GM12878 (cell line): ENCODE data around the gene DNAJC4. TPM values are rescaled to one million over a fixed set of nuclear protein-coding genes. Genes with fewer than 3 reads are reported as not detected.

ENCODE experiments used
- ATF7 ChIP-seq: fragments of 450-650 bp; IDR thresholded peaks from 2 replicates; pipeline ENCODE4 v1.6.1; 2016; ENCODE audit warnings: low read depth, mild to moderate bottlenecking
- BRCA1 ChIP-seq: IDR thresholded peaks from 2 replicates; pipeline ENCODE4 v1.6.1; 2011; ENCODE audit warnings: low read depth, low read length, improper control_type of control experiment
- CHD1 ChIP-seq: IDR thresholded peaks from 2 replicates; pipeline ENCODE4 v1.6.1; 2012; ENCODE audit warnings: low read depth, low read length, improper control_type of control experiment
- FOS ChIP-seq: IDR thresholded peaks from 3 replicates; pipeline ENCODE4 v1.6.1; 2011; ENCODE audit warnings: borderline replicate concordance; ENCODE audit not compliant: insufficient read length; ENCODE audit errors: extremely low read depth
- HCFC1 ChIP-seq: fragments of 150-350 bp; IDR thresholded peaks from 2 replicates; pipeline ENCODE4 v1.6.1; 2014; ENCODE audit warnings: low read length
- NRF1 ChIP-seq: conservative IDR thresholded peaks from 2 replicates; pipeline ENCODE4 v1.6.1; 2011; ENCODE audit warnings: mild to moderate bottlenecking, low read depth, low read length, improper control_type of control experiment
- PAX5 ChIP-seq: IDR thresholded peaks from 2 replicates; pipeline ENCODE4 v1.6.1; 2011; ENCODE audit warnings: low read depth, low read length, borderline replicate concordance
- POLR2AphosphoS2 ChIP-seq: IDR thresholded peaks from 2 replicates; pipeline ENCODE4 v1.6.1; 2011; ENCODE audit warnings: low read depth, mild to moderate bottlenecking, low read length, improper control_type of control experiment, moderate library complexity
- POLR2AphosphoS5 ChIP-seq: IDR thresholded peaks from 2 replicates; pipeline ENCODE4 v1.6.1; 2011; ENCODE audit warnings: mild to moderate bottlenecking, low read length, inconsistent platforms
- RCOR1 ChIP-seq: conservative IDR thresholded peaks from 2 replicates; pipeline ENCODE4 v1.6.1; 2012; ENCODE audit warnings: low read depth, low read length, improper control_type of control experiment
- RELB ChIP-seq: fragments of 450-650 bp; IDR thresholded peaks from 2 replicates; pipeline ENCODE4 v1.6.1; 2017; ENCODE audit warnings: low read depth, mild to moderate bottlenecking, moderate library complexity
- ZBTB40 ChIP-seq: fragments of 450-650 bp; IDR thresholded peaks from 2 replicates; pipeline ENCODE4 v1.6.1; 2016; ENCODE audit warnings: mild to moderate bottlenecking, moderate library complexity, borderline replicate concordance
- polyA plus RNA-seq, 11 experiments: library from polyadenylated mRNA; depleted of rRNA in 4 of 11; unstranded in 6 of 11; stranded (reverse) in 5 of 11; fragments of >200 nt; fragmentation: Nextera tagmentation in 4 of 11; fragmentation: Illumina TruSeq in 1 of 11; extraction: Ambion mirVana in 4 of 11; extraction: Trizol in 1 of 11; gene quantifications; 1 replicate in 1 of 11; 2 replicates in 10 of 11; pipeline versions ENCODE4 v1.2.1 to v1.2.3, GENCODE V29; 2011 to 2016; ENCODE audit warnings: inconsistent platforms in 2 of 11, missing spikeins in 2 of 11, low read depth in 1 of 11
- total RNA-seq, 4 experiments: library from RNA; depleted of rRNA in 3 of 4; stranded (reverse); fragments of >200 nt in 3 of 4; fragmentation: Illumina TruSeq in 1 of 4; extraction: Trizol in 1 of 4; gene quantifications; 2 replicates each; pipeline versions ENCODE4 v1.2.1 to v1.2.3, GENCODE V29; 2013 to 2021
- TF ChIP-seq, protein P1 (sequence below): fragments of 450-650 bp; IDR thresholded peaks from 2 replicates; pipeline ENCODE4 v1.6.1; 2018; ENCODE audit warnings: borderline replicate concordance, mild to moderate bottlenecking; ENCODE audit not compliant: partially characterized antibody
- TF ChIP-seq, protein P2 (sequence below): IDR thresholded peaks from 2 replicates; pipeline ENCODE4 v1.6.1; 2012; ENCODE audit warnings: low read length, inconsistent platforms
- TF ChIP-seq, protein P3 (sequence below): fragments of 450-650 bp; IDR thresholded peaks from 2 replicates; pipeline ENCODE4 v1.6.1; 2017; ENCODE audit warnings: mild to moderate bottlenecking, moderate library complexity

DNAJC4 gene
- total and polyA plus RNA-seq, 10 of the 15 experiments (the other 5 are each of a cell fraction or from before 2014, with no cell fraction given) = 3.7 to 64.9 (median 30.1) TPM

GRCh38 chr11:64206457-64207255, 23.7 kb upstream of the DNAJC4 start, which contains the start of gene FERMT3 (continued):
- TF ChIP-seq POLR2AphosphoS5 (peak; percentile 49), CHD1 (no peak), NRF1 (no peak), HCFC1 (no peak; the same call in 1 of the 2 replicates), RCOR1 (no peak), FOS (no peak), RELB (peak; percentile 34; the same call in 1 of the 2 replicates), POLR2AphosphoS2 (peak; percentile 78; the same call in 1 of the 2 replicates), BRCA1 (no peak), ZBTB40 (no peak), ATF7 (no peak), PAX5 (0 out of 2 replicates have a peak, but pooled peaks have one; percentile 13)
- TF ChIP-seq, protein P1, sequence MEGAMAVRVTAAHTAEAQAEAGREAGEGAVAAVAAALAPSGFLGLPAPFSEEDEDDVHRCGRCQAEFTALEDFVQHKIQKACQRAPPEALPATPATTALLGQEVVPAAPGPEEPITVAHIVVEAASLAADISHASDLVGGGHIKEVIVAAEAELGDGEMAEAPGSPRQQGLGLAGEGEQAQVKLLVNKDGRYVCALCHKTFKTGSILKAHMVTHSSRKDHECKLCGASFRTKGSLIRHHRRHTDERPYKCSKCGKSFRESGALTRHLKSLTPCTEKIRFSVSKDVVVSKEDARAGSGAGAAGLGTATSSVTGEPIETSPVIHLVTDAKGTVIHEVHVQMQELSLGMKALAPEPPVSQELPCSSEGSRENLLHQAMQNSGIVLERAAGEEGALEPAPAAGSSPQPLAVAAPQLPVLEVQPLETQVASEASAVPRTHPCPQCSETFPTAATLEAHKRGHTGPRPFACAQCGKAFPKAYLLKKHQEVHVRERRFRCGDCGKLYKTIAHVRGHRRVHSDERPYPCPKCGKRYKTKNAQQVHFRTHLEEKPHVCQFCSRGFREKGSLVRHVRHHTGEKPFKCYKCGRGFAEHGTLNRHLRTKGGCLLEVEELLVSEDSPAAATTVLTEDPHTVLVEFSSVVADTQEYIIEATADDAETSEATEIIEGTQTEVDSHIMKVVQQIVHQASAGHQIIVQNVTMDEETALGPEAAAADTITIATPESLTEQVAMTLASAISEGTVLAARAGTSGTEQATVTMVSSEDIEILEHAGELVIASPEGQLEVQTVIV = no peak
- TF ChIP-seq, protein P2, sequence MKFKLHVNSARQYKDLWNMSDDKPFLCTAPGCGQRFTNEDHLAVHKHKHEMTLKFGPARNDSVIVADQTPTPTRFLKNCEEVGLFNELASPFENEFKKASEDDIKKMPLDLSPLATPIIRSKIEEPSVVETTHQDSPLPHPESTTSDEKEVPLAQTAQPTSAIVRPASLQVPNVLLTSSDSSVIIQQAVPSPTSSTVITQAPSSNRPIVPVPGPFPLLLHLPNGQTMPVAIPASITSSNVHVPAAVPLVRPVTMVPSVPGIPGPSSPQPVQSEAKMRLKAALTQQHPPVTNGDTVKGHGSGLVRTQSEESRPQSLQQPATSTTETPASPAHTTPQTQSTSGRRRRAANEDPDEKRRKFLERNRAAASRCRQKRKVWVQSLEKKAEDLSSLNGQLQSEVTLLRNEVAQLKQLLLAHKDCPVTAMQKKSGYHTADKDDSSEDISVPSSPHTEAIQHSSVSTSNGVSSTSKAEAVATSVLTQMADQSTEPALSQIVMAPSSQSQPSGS = no peak
- TF ChIP-seq, protein P3, sequence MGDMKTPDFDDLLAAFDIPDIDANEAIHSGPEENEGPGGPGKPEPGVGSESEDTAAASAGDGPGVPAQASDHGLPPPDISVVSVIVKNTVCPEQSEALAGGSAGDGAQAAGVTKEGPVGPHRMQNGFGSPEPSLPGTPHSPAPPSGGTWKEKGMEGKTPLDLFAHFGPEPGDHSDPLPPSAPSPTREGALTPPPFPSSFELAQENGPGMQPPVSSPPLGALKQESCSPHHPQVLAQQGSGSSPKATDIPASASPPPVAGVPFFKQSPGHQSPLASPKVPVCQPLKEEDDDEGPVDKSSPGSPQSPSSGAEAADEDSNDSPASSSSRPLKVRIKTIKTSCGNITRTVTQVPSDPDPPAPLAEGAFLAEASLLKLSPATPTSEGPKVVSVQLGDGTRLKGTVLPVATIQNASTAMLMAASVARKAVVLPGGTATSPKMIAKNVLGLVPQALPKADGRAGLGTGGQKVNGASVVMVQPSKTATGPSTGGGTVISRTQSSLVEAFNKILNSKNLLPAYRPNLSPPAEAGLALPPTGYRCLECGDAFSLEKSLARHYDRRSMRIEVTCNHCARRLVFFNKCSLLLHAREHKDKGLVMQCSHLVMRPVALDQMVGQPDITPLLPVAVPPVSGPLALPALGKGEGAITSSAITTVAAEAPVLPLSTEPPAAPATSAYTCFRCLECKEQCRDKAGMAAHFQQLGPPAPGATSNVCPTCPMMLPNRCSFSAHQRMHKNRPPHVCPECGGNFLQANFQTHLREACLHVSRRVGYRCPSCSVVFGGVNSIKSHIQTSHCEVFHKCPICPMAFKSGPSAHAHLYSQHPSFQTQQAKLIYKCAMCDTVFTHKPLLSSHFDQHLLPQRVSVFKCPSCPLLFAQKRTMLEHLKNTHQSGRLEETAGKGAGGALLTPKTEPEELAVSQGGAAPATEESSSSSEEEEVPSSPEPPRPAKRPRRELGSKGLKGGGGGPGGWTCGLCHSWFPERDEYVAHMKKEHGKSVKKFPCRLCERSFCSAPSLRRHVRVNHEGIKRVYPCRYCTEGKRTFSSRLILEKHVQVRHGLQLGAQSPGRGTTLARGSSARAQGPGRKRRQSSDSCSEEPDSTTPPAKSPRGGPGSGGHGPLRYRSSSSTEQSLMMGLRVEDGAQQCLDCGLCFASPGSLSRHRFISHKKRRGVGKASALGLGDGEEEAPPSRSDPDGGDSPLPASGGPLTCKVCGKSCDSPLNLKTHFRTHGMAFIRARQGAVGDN = peak; percentile 50; the same call in 1 of the 2 replicates
